GM12872 (cell line): Measurements from ENCODE around the gene HTT-AS.

Experiments
- CTCF ChIP-seq: IDR thresholded peaks from 3 replicates; pipeline ENCODE4 v1.5.1; 2011; ENCODE audit warnings: low read depth, mild to moderate bottlenecking, low read length, moderate library complexity; ENCODE audit not compliant: insufficient read depth

Gene HTT-AS

GRCh38 chr4:3074078-3074845 lies at the start of gene HTT-AS, which contains the start of gene HTT:
Gene HTT-AS, minus strand, starts transcription at chr4:3074538.
Gene HTT, plus strand, starts transcription at chr4:3074681. Its CDS starts 145 bp downstream, at chr4:3074826.
- TF ChIP-seq CTCF: no peak

DNA sequence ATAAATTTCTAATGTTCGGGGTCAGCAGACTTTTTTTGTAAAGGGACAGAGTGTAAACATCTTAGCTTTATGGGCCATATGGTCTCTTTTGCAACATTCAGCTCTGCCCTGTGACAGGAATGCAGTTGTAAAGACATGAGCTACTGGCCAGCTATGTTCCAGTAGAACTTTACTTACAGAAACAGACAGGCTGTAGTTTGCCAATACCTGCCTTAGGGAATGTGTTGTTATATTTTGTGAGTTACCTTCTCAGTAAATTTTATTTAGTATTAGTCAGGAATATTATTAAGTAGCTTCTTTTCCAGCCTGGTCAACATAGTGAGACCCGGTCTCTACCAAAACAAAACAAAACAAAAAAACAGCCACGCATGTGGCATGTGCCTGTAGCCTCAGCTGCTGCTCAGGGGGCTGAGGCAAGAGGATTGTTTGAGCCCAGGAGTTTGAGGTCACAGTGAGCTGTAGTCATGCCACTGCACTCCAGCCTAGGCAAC lies 48.9 kb upstream of the HTT-AS start:
- no peak for TF ChIP-seq CTCF

GRCh38 chr4:3122081-3122563 lies 47.8 kb upstream of the HTT-AS start:
- TF ChIP-seq CTCF: no peak

DNA sequence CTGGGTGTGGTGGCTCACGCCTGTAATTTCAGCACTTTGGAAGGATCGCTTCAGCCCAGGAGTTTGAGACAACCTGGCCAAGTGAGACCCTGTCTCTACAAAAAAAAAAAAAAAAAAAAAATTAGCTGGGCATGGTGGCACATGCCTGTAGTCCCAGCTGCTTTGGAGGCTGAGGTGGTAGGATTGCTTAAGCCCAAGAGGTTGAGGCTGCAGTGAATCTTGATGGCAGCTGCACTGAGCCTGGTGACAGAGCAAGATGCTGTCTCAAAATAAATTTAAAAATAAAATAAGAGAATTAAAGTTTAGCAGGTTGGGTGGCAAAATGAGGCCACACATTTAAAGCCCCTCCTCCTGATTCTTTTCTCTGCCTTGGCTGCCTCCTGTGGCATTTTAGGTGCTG lies 47.3 kb upstream of the HTT-AS start:
- no peak for TF ChIP-seq CTCF

DNA sequence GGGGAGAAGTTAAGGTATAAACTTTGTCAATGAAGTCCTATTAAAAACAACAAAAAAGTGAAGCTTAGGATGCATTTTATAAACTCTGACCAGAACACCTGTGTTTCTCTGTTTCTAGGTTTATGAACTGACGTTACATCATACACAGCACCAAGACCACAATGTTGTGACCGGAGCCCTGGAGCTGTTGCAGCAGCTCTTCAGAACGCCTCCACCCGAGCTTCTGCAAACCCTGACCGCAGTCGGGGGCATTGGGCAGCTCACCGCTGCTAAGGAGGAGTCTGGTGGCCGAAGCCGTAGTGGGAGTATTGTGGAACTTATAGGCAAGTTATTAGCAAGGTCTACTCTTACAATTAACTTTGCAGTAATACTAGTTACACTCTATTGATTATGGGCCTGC lies 46.8 kb upstream of the HTT-AS start:
- no peak for TF ChIP-seq CTCF

- TF ChIP-seq CTCF: no peak
Measured at GRCh38 chr4:3119464-3119863, 45.1 kb upstream of the HTT-AS start.

- TF ChIP-seq CTCF: no peak
Measured at GRCh38 chr4:3118312-3118711, 44.0 kb upstream of the HTT-AS start.
